ENCODE results near the gene ROBO1. TPM values are rescaled to one million over a fixed set of nuclear protein-coding genes. Genes with fewer than 3 reads are reported as not detected.

Gene ROBO1
- polyA plus RNA-seq, 1 experiment = 33.9 TPM

DNA sequence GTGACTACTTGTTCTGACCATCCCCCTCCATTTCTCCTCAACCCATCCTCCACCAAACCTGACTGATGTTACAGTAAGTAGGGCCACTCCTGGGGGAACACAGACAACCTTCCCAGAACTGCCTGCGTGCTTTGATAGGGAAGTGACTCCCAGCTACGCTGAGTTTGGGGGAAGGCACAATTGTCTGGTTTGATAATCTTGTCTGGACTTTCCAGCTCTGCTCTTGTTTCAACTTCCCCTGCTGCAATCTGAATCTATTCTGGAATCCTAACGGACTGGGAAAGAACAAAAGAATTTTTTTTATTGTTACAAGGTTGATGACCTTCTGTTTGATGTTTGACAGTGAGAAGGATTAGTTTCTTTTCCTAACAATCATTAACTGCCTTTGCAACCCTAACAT lies 895.6 kb downstream of the ROBO1 start:
- ChIA-PET POLR2A (no interaction called here), CTCF (interaction anchor here (1.3 kb wide), 1 partner anchor 10 kb away, joined by 3 read pairs; no protein-coding TSS in a partner anchor)
- H3K27me3 ChIP-seq (ENCODE audit: control insufficient read depth, insufficient read depth, low read length) = no peaks in the 10 kb centered on the region
- no peaks in the 10 kb centered on the region for H3K36me3 ChIP-seq (ENCODE audit: control insufficient read depth, insufficient read depth, low read length)
- H3K4me3 ChIP-seq (ENCODE audit: low read depth, low read length) = no peak overlapping the region
- TF ChIP-seq, protein P1, sequence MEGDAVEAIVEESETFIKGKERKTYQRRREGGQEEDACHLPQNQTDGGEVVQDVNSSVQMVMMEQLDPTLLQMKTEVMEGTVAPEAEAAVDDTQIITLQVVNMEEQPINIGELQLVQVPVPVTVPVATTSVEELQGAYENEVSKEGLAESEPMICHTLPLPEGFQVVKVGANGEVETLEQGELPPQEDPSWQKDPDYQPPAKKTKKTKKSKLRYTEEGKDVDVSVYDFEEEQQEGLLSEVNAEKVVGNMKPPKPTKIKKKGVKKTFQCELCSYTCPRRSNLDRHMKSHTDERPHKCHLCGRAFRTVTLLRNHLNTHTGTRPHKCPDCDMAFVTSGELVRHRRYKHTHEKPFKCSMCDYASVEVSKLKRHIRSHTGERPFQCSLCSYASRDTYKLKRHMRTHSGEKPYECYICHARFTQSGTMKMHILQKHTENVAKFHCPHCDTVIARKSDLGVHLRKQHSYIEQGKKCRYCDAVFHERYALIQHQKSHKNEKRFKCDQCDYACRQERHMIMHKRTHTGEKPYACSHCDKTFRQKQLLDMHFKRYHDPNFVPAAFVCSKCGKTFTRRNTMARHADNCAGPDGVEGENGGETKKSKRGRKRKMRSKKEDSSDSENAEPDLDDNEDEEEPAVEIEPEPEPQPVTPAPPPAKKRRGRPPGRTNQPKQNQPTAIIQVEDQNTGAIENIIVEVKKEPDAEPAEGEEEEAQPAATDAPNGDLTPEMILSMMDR (IDR thresholded peaks at IDR 0.05; ENCODE audit: insufficient read depth, low read depth, low read length) = no peak
- DNase-seq (ENCODE audit: low read depth) = no peak

DNA sequence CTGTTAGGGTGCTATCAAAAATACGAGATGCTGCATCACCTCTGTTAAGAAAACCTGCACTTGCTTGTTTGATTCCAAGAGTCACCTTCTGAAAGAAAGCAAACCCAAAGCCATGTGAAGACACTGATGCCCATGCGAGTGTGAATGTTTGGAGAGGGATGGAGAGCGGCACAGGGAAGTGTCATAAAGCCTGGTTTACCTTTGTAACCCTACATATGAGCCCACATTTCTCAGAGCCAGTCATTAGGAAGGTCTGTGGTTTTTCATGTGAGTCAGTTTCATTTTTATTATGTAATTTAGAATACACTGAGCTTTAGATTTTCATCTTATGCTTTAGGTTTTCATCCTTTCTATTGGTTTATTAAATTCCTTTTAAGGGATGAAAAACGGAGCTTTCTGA lies 896.8 kb downstream of the ROBO1 start:
- ChIA-PET CTCF (interaction anchor here (1.3 kb wide), 1 partner anchor 11 kb away, joined by 3 read pairs; no protein-coding TSS in a partner anchor), POLR2A (no interaction called here)
- TF ChIP-seq, protein P1 (IDR thresholded peaks at IDR 0.05; ENCODE audit: insufficient read depth, low read depth, low read length) = no peak
- H3K27me3 ChIP-seq (ENCODE audit: control insufficient read depth, insufficient read depth, low read length) = no peaks in the 10 kb centered on the region
- H3K4me3 ChIP-seq (ENCODE audit: low read depth, low read length) = no peak overlapping the region
- no peaks in the 10 kb centered on the region for H3K36me3 ChIP-seq (ENCODE audit: control insufficient read depth, insufficient read depth, low read length)
- no peak for DNase-seq (ENCODE audit: low read depth)

- TF ChIP-seq, protein P1 (IDR thresholded peaks at IDR 0.05; ENCODE audit: insufficient read depth, low read depth, low read length) = no peak
- CTCF ChIA-PET = no interaction called here
Observed at GRCh38 chr3:78870484-78870883, 897.3 kb downstream of the ROBO1 start.

GRCh38 chr3:78868570-78868969 lies 899.2 kb downstream of the ROBO1 start:
- H3K27me3 ChIP-seq (ENCODE audit: control insufficient read depth, insufficient read depth, low read length) = no peaks in the 10 kb centered on the region
- ChIA-PET CTCF (interaction anchor here (0.6 kb wide), 1 partner anchor 45 kb away, joined by 3 read pairs; no protein-coding TSS in a partner anchor), POLR2A (interaction anchor here (0.7 kb wide), 1 partner anchor 134 kb away, joined by 3 read pairs; no protein-coding TSS in a partner anchor)
- H3K4me3 ChIP-seq (ENCODE audit: low read depth, low read length) = no peak overlapping the region
- no peaks in the 10 kb centered on the region for H3K36me3 ChIP-seq (ENCODE audit: control insufficient read depth, insufficient read depth, low read length)
- no peak for DNase-seq (ENCODE audit: low read depth)
- TF ChIP-seq, protein P1 (IDR thresholded peaks at IDR 0.05; ENCODE audit: insufficient read depth, low read depth, low read length) = no peak

More at GRCh38 chr3:78870484-78870883, 897.3 kb downstream of the ROBO1 start:
- no peaks in the 10 kb centered on the region for H3K36me3 ChIP-seq (ENCODE audit: control insufficient read depth, insufficient read depth, low read length)
- POLR2A ChIA-PET = no interaction called here
- no peak overlapping the region for H3K4me3 ChIP-seq (ENCODE audit: low read depth, low read length)
- no peaks in the 10 kb centered on the region for H3K27me3 ChIP-seq (ENCODE audit: control insufficient read depth, insufficient read depth, low read length)
- no peak for DNase-seq (ENCODE audit: low read depth)

DNA sequence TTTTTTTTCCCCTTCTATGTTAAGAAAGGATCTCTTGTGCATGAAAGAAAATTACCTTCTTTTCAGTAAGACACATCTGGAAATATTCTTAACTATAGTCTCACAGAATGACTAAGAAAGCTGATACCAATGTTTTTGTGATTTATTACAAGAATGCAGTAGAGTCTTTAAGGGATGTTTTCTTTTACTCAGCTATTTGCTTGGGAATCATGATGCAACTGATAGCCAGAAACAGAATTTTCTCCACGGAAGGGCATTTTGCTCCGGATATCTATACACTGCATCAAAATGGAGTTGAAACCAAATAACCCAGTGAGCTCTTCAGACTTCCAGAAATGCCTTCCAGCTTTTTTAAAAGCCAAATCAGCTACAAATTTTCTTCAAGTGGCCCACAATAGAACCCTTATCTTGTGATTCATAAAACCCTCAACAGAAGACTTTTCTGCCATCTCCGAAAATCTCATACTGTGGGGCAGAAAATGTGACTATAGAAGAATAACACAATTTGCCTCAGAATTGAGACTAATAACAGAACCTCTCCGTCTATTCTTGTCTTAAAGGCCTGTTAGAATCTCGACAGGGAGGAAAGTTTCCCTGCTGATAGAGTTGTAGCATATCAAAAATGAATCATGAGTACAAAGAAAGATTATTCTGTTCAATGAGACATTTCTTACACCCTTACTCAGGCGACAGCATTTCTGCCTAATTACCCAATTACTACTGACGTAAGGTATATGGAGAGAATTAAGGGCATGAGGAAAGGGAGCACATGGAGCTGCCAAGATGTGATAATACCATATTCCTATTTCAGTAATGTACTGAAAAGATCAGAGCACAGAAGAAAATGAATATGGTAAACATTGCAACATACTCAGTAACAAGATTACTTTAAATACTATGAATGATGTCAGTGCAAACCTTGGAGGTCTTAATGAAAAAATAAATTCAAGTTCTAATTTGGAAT lies 900.1 kb downstream of the ROBO1 start:
- H3K36me3 ChIP-seq (ENCODE audit: control insufficient read depth, insufficient read depth, low read length) = no peaks in the 10 kb centered on the region
- H3K4me3 ChIP-seq (ENCODE audit: low read depth, low read length) = no peak overlapping the region
- TF ChIP-seq, protein P1 (IDR thresholded peaks at IDR 0.05; ENCODE audit: insufficient read depth, low read depth, low read length) = no peak
- DNase-seq (ENCODE audit: low read depth) = peak; percentile 38
- ChIA-PET CTCF (interaction anchor here (1.1 kb wide), 1 partner anchor 149 kb away, joined by 3 read pairs; no protein-coding TSS in a partner anchor), POLR2A (interaction anchor here (0.7 kb wide), 1 partner anchor 135 kb away, joined by 3 read pairs; no protein-coding TSS in a partner anchor)
- H3K27me3 ChIP-seq (ENCODE audit: control insufficient read depth, insufficient read depth, low read length) = no peaks in the 10 kb centered on the region

Data from BJ (cell line).